ENCODE data around the gene TINAG.

Gene TINAG

GRCh38 chr6:54427396-54427937 is 119.2 kb downstream of the TINAG start:
- no peak for DNase-seq (ENCODE audit: low spot score)

DNA sequence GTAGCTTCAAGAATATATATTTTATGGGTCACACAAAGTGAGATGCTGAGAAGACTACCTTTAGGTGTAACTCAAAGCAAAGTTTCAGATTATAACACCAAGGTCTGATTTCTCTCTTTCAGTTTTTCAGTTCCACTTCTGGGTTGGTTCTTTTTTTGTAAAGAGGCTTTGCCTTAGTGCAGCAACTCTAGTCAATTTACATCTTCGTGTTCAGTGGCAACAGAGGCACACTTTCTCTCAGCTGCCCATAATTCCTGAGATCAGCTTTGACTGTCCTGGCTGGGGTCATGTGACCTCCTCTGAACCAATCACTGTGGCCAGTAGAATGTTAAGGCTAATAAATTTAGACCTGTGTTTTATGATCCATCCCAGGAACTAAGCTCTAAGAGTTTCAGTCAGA is 120.2 kb downstream of the TINAG start:
- no peak for DNase-seq (ENCODE audit: low spot score)

GRCh38 chr6:54431466-54431865 is 123.2 kb downstream of the TINAG start:
- peak; percentile 6 for DNase-seq (ENCODE audit: low spot score)
